Stimulated activated CD8-positive, alpha-beta memory T cell treated with anti-CD3 and anti-CD28 coated beads, Interleukin-12 subunit alpha, Interleukin-12 subunit beta, amount 100 ng/mL, for 1 hour (primary cell): ENCODE measurements around the gene NFKBIB.
A peak's percentile ranks its signal among the peaks of the same experiment; 100 is the strongest.
"Not testable (repeated sequence)": the region's sequence is repeated elsewhere in the genome, so short reads cannot be mapped to it uniquely, and the experiment has no call there.

Experiments used
- DNase-seq: peaks from one replicate; pipeline ENCODE4 v3.0.0-alpha.2; 2020; ENCODE audit warnings: low read depth

The NFKBIB gene

GRCh38 chr19:38875656-38876395, 23.9 kb upstream of the NFKBIB start:
- DNase-seq = no peak

DNA sequence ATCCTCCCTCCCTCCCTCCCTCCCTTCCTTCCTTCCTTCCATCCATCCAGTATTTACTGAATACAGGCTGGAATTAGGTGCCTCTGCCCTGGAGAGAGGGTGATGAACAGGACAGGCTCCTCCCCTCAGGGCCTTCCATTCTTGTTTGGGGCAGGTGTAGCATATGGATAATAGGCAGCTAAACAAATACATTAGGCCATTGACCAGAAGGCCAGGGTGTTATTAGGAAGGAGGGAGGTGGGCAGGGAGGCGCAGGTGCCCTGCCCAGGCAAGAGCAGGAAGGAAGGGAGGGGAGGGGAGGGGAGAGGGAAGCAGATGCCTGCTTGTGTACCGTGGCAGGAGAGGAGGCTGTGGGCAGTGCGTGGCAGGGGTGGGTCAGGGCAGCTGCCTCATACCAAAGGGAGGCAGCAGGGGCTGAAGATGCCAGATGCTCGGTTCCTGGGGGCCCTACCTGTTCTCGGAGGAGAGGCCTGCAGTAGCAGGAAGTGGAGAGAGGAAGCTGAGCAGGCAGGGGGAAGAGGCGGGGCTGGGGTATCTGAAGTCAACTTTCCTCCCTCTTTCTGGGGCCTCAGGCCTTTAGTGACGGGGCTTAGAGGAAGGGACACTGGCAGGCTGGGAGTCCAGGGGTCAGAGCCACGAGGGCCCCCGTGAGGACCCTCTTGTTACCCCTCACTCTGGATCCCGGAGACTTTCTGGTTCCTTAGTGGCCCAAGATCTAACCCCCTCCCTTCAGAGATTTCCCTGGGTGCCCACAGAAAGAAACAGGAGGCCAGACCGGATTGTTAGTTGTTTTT, 21.8 kb upstream of the NFKBIB start, which contains the start of gene RINL:
Gene RINL, minus strand, starts transcription at position 495 of the 794 bp plus-strand sequence. CDS start 1,533 bp downstream, outside the sequence.
- DNase-seq = peak; percentile 49

DNA sequence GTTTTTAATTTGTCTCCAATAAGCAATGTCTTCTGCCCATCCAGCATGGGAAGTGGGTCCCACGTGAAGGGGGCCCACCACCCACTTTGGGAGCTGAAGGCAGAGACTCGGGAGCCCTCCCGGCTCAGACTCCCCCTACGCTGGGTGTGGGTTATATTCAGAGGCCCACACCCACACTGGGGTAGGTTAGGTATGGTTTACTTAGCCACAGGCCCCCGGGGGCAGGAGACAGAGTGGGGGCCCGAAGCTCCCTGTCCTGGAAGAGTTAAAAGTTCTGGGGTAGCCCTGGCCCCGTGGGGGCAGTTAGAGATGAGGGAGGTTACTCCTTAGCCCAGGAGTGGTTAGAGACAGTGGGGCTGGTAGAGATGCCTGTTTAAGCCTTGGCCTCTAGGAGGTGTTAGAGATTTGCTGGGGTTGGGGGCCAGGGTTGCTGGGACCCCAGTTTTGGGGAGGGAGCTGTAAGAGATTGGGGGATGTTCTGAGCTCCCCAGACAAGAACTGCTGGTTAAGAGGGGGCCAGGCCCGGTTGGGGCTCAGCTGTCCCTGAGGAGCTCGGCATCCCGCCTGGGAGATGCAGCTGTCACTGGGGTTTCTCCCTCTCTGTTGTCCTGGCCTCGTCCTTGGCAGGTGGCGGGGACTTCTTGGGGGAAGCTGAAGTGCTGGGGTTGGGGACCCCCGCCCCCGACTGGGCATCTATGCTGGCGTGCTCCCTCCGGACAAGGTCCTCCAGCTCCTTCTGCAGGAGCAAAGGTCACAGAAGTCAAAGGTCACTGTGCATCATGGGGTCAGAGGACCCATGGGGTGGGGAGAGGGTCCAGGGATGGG, 21.0 kb upstream of the NFKBIB start:
- DNase-seq = no peak

GRCh38 chr19:38879400-38879751, 20.4 kb upstream of the NFKBIB start:
- no peak for DNase-seq

DNA sequence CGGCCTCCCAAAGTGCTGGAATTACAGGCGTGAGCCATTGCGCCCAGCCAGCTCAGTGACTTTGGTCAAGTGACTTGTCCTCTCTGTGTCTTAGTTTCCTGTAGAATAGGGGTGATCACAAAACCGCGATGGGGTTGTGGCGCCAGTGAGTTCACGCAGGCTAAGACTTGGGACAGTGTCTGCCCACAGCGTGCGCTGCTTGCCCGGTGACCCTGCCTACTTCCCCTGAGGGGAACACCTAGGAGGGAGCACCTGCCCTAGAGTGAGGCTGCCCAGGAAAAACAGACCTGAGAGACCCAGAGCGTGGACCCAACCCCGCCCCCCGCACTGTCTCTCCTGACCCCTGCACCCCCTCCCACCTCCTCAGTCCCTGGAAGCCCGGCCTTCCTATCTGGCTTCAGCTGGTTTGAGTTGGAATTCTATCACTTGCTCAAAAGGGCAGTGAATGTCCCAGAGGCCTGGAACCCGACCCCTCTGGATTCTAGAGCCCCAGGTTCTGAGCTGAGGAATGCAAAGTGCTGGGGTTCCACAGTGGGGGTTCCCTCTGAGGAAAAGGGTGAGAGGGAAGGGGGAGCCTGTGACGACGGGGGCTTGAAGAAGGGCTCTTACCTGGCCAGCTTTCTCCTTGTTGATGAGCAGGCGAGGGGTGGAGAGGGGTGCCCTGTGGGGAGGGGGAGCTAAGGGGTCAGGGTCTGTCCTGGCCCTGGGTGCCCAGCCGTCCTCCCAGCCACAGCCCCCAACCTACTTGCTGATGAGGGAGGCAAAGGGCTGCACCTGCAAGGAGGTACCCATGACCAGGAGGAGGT, 19.5 kb upstream of the NFKBIB start:
- DNase-seq = no peak

DNA sequence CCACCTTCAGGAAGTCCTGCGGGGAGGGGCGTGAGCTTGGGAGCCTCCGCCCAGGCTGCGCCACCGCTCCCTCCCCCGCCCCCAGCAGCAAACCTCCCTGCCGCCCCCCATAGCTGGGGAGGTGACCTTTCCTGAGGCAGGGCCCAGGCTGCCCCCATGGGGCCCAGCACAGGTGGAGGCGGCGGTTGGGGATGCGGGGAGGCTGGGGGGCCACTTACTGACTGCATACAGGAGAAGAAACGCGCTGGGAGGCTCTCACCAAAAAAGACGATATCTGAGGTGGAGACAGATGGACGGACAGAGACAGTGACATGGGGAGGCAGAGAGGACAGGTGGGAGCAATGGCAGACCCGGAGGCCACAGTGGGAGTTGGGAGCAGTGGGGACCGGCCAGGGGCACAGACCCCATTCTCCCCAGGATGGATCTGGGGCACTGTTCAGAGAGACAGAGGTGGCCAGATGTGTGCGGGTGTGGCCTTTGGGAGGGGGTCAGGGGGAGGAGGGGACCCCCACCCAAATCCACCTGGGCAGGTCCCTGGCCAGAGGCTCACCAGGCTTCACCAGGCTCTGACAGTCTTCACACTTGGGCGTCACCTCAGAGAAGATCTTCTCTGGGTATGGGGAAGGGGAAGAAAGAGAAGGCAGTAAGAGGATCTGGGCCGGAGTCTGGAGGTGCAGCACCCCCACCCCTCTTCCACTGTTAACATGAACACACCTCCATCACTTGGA, 18.7 kb upstream of the NFKBIB start:
- no peak for DNase-seq

DNA sequence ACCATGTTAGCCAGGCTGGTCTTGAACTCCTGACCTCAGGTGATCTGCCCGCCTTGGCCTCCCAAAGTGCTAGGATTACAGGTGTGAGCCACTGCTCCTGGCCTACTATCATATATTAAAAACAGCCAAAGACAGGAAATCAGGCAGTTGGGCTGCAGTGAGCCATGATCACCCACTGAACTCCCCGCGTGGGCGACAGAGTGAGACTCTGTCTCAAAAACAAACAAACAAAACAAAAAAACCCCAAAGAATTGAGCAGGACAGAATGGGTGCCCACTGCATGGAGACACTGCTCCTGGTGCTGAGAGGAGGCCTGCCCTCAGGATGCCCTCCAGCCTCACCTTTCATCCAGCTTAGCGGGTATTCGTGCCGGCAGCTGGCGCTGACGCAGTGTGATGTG, 16.5 kb upstream of the NFKBIB start:
- no peak for DNase-seq

DNA sequence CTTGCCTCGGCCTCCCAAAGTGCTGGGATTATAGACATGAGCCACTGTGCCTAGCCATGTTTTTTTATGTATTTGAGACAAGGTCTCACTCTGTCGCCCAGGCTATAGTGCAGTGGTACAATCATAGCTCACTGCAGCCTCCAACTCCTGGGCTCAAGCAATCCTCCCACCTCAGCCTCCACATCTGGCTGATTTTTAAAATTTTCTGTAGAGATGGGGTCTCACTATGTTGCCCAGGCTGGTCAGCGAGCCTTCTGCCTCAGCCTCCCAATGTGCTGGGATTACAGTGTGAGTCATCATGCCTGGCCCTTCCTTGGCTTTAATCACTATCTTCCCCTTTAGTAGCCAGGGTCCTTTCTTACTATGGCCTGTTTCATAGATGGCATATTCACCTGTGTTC, 15.1 kb upstream of the NFKBIB start:
- DNase-seq = not testable (repeated sequence)

DNA sequence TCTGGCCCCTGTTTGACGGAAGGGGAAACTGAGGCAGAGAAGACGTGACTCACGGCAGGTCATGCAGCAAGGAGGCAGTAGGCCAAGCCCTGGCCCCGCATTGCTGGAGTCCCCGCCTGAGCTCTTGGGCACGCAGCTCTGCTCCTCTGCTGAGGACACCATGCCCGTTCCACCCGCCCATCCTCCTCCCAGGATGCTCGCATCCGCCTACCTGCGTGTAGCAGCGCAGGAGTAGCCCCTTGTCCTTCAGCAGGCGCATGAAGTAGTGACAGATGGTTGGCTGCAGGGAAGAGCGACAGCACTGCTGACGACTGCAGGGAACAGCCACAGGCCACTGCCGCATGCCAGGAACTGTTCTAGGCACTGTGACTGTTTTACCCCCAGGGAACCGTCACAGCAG, 10.9 kb upstream of the NFKBIB start:
- DNase-seq = no peak

DNA sequence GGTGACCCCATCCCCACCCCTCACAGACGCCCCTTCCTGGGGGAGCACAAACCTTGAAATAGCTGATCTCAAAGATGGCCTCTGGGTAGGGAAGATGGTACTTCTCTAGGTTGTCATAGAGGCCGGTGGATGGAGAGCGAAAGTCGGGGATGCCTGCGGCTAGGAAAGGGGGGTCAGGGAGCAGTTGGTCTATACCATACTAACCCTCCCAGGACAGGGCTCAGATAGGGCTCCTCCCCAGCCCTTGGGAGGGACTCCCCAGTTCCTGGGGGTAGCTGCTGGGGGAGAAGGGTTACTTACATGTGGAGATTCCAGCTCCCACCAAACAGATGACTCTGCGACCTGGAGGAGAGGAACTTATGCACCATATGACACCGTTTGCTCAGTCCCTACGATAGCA, 10.0 kb upstream of the NFKBIB start:
- no peak for DNase-seq

DNA sequence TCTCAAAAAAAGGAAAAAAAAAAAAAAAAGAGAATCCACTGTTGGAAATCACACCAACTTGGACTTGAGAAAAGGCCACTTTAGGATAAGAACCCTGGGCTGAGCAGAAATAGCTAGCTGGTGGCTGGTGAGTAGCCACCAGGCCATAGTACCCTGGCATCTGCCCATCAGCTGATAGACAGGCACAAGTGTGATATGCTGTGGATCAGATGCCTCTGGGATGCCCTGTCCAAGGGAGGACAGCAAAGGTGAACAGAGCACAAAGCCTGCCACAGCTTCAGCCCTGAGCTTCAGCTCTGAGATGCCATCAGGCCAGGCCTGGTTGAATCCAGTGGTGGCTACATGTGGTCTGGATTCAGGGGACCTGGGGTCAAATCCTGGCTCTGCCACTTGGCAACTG, 9.1 kb upstream of the NFKBIB start:
- no peak for DNase-seq

- DNase-seq = no peak
These were observed 8.0 kb upstream of the NFKBIB start for GRCh38 chr19:38891771-38892170.

- DNase-seq = no peak
These were observed 6.9 kb upstream of the NFKBIB start for GRCh38 chr19:38892841-38893240.

DNA sequence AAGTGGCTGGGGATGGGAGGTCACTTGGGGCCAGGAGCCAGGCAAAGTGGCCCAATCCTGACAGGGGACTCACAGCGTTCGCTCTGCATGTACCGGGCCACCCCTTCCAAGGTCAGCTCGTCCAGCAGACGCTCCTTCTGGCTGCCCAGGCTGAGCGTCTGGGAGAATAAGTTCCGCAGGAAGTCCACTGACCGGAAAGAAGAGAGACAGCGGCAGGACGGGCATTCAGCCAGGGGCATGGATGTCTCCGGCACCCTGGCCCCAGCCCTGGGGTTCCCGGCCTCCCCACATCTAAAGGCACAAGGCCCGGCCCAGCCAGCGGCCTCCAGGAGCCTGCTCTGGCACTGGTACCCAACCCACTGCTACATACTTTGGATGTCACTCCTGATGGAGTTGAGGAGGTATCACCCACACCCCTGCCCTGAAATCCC, 6.4 kb upstream of the NFKBIB start:
- DNase-seq = no peak

GRCh38 chr19:38894968-38895367, 4.8 kb upstream of the NFKBIB start:
- no peak for DNase-seq

DNA sequence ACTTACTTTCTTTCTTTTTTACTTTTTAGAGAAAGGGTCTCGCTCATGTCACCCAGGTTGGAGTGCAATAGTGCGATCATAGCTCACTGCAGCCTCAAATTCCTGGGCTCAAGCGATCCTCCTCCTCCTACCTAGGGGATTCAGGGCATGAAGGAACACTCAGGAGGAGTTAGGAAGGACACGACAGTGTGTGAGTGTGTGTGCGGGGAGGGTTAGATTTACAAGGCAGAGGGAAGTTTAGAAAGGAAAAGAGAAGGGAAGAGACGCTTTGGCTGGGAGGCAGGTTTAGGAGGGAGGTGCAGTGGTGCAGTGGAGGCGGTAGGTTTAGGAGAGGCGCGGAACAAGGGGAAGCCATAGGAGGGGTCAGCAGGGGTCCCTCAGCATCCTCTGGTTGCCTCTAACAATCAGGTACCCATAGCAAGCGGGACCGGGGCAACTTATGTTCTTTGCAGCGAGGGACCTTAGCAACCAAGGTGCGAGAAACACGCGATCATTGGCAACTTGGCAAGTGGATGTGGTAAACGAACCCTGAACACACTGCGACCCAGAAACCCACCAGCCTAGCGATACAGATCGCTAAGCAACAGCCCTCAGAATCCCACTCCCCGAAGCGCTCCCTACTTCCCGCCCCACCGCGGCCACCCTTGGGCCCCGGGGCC, 852 bp upstream of the NFKBIB start:
- peak; percentile 10 for DNase-seq

GRCh38 chr19:38900202-38900629, 447 bp downstream of the NFKBIB start:
- no peak for DNase-seq

DNA sequence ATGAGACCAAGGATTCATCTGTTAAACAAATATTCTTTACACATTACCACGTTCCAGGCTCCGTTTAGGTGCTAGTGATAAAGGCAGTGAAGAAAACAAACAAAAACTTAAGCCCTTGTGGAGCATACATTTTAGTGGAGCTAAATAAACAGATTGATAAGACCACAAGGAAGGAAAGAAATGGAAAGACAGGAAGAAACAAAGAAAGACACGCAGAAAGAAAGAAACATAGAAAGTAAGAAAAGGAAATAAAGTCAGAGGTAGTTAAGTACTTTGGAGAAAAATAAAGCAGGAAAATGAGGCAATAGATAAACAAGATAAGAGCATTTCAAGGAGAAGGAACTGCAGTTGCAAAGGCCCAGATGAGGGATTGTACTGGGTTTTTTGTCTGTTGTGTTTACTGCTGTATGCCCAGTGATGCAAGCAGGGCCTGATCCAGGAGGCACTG, 998 bp downstream of the NFKBIB start:
- no peak for DNase-seq

GRCh38 chr19:38901683-38902082, 1.9 kb downstream of the NFKBIB start:
- DNase-seq = no peak
